HG03571 (cell line): ENCODE results near the gene S100PBP.
"Not testable (repeated sequence)": the region's sequence is repeated elsewhere in the genome, so short reads cannot be mapped to it uniquely, and the experiment has no call there.

Source experiments
- ATAC-seq: cut with Tn5 transposase; IDR thresholded peaks from one replicate; pipeline ENCODE4 v1.9.1; 2021; ENCODE audit not compliant: unreplicated experiment

The S100PBP gene

GRCh38 chr1:32898958-32899357 lies 81.5 kb downstream of the S100PBP start:
- ATAC-seq, result no peak

GRCh38 chr1:32899586-32900296 lies 82.3 kb downstream of the S100PBP start:
- no peak for ATAC-seq

- ATAC-seq, result no peak
Observed at GRCh38 chr1:32900371-32900955, 83.0 kb downstream of the S100PBP start.

GRCh38 chr1:32900956-32901822 lies 83.7 kb downstream of the S100PBP start, which contains the start of gene TMEM54:
TMEM54 (minus strand) TSS chr1:32901389; CDS start chr1:32901238, 151 bp downstream.
- no peak for ATAC-seq

GRCh38 chr1:32901823-32902534 lies 84.5 kb downstream of the S100PBP start:
- ATAC-seq, result no peak

GRCh38 chr1:32902535-32902920 lies 85.1 kb downstream of the S100PBP start:
- no peak for ATAC-seq

- ATAC-seq, result no peak
Observed at GRCh38 chr1:32903991-32904785, 86.7 kb downstream of the S100PBP start.

GRCh38 chr1:32904797-32905196 lies 87.3 kb downstream of the S100PBP start:
- no peak for ATAC-seq

GRCh38 chr1:32905588-32905987 lies 88.1 kb downstream of the S100PBP start:
- not testable (repeated sequence) for ATAC-seq

- no peak for ATAC-seq
Observed at GRCh38 chr1:32906654-32907053, 89.2 kb downstream of the S100PBP start.

- no peak for ATAC-seq
Observed at GRCh38 chr1:32907435-32907834, 90.0 kb downstream of the S100PBP start.
